T-cell (primary cell): ENCODE data around the gene ZFPM1. TPM values are rescaled to one million over a fixed set of nuclear protein-coding genes. Genes with fewer than 3 reads are reported as not detected.

Experiments used
- ATAC-seq, 4 experiments: fragments of 200-7000 bp in 3 of 4; fragments of 150-1000 bp in 1 of 4; cut with Tn5 transposase; replicated peaks in 1 of 4; 1 replicate in 3 of 4; 2 replicates in 1 of 4; pipeline ENCODE4 v1.10.0; 2021; ENCODE audit warnings: moderate library complexity in 3 of 4, mild to moderate bottlenecking in 2 of 4, moderate number of reproducible peaks in 1 of 4
- CTCF ChIA-PET, 2 donors: fragments of 300-600 bp; sonication (Branson Sonifier 250); formaldehyde crosslinking; loops; one replicate each; lab custom pipeline; 2022; ENCODE audit warnings: antibody characterized with exemption in 2 of 2; lab: Charles Lee
- POLR2A ChIA-PET, 2 donors: fragments of 300-600 bp; sonication (Branson Sonifier 250); formaldehyde crosslinking; loops; one replicate each; lab custom pipeline; 2022; ENCODE audit warnings: antibody characterized with exemption in 2 of 2; lab: Charles Lee
- DNase-seq, 35 experiments: peaks; one replicate each; pipeline versions ENCODE4 v3.0.0 to v3.0.0-alpha.2; 2013 to 2023
- H3K27ac ChIP-seq: one replicate; pipeline ENCODE4 v1.5.1; 2013; ENCODE audit warnings: low read length
- H3K27me3 ChIP-seq, 2 experiments: replicated peaks in 1 of 2; 1 replicate in 1 of 2; 2 replicates in 1 of 2; pipeline versions ENCODE4 v1.6.1 to v1.7.0; 2013; ENCODE audit warnings: low read length in 1 of 2, mixed read lengths in 1 of 2; ENCODE audit not compliant: control insufficient read depth in 2 of 2, insufficient read depth in 2 of 2; ENCODE audit errors: extremely low read depth in 1 of 2
- H3K36me3 ChIP-seq, 2 donors: 1 replicate in 1 of 2; 2 replicates in 1 of 2; pipeline versions ENCODE4 v1.6.1 to v1.7.0; 2013; ENCODE audit warnings: low read length in 1 of 2; ENCODE audit not compliant: control insufficient read depth in 2 of 2, insufficient read depth in 1 of 2; ENCODE audit errors: extremely low read depth in 1 of 2
- H3K4me1 ChIP-seq, 2 experiments: 1 replicate in 1 of 2; 2 replicates in 1 of 2; pipeline versions ENCODE4 v1.6.1 to v1.7.0; 2013; ENCODE audit warnings: low read length in 2 of 2, mixed read lengths in 1 of 2; ENCODE audit not compliant: insufficient read depth in 2 of 2, control insufficient read depth in 1 of 2; ENCODE audit errors: extremely low read depth in 1 of 2
- H3K4me3 ChIP-seq, 2 donors: 1 replicate in 1 of 2; 2 replicates in 1 of 2; pipeline versions ENCODE4 v1.5.1 to v1.7.0; 2013; ENCODE audit warnings: mild to moderate bottlenecking in 2 of 2, low read length in 1 of 2, moderate library complexity in 1 of 2; ENCODE audit not compliant: control insufficient read depth in 1 of 2; ENCODE audit errors: extremely low read depth in 1 of 2
- H3K9me3 ChIP-seq: 2 replicates; pipeline ENCODE4 v1.7.0; 2013
- H3K27ac Mint-ChIP-seq, 2 donors: one replicate each; pipeline ENCODE4 v1.8.0; 2020 to 2021; ENCODE audit warnings: mild to moderate bottlenecking in 2 of 2, mixed read lengths in 2 of 2
- H3K27me3 Mint-ChIP-seq, 2 donors: one replicate each; pipeline ENCODE4 v1.8.0; 2021 to 2022; ENCODE audit warnings: mixed read lengths in 2 of 2
- H3K36me3 Mint-ChIP-seq: one replicate; pipeline ENCODE4 v1.8.0; 2021; ENCODE audit warnings: mixed read lengths
- H3K4me1 Mint-ChIP-seq, 3 donors: one replicate each; pipeline ENCODE4 v1.8.0; 2020 to 2022; ENCODE audit warnings: mixed read lengths in 3 of 3, mild to moderate bottlenecking in 1 of 3
- H3K4me3 Mint-ChIP-seq, 3 donors: one replicate each; pipeline ENCODE4 v1.8.0; 2020 to 2022; ENCODE audit warnings: mild to moderate bottlenecking in 3 of 3, mixed read lengths in 3 of 3, moderate library complexity in 3 of 3
- H3K9me3 Mint-ChIP-seq, 3 donors: one replicate each; pipeline ENCODE4 v1.8.0; 2020 to 2022; ENCODE audit warnings: mixed read lengths in 3 of 3
- WGBS: methylation state at CpG from one replicate; pipeline ENCODE4 v1.1.5; 2013; ENCODE audit warnings: missing lambda C conversion rate; ENCODE audit not compliant: insufficient coverage; 5-methylcytosine and 5-hydroxymethylcytosine counted together
- total RNA-seq, 35 experiments: library from RNA in 6 of 35; stranded (reverse) in 6 of 35; fragments of 120-200 nt in 1 of 35; gene quantifications; one replicate each; pipeline versions ENCODE4 v1.2.1 to v1.2.4 and lab custom pipeline; 2013 to 2026

The ZFPM1 gene
- total RNA-seq, 5 donors from 2014 or later (not counting 1 experiment from before 2014, with no cell fraction given): 19.6 to 38.4 (median 33.1) TPM

GRCh38 chr16:88524973-88525662 lies 72.0 kb downstream of the ZFPM1 start:
- H3K27ac ChIP-seq: no peak overlapping the region
- no peak overlapping the region for H3K4me3 Mint-ChIP-seq
- H3K27me3 Mint-ChIP-seq: no peaks in the 10 kb centered on the region
- peaks cover 0 to 30% of the 10 kb centered on the region in 2 experiments for H3K4me1 ChIP-seq
- ATAC-seq (peak in 1 of 4 experiments; percentile 5), DNase-seq (no peak)
- no peaks in the 10 kb centered on the region for H3K9me3 ChIP-seq
- H3K4me3 ChIP-seq: no peak overlapping the region
- H3K27me3 ChIP-seq: no peaks in the 10 kb centered on the region
- peaks cover 5% of the 10 kb centered on the region for H3K36me3 Mint-ChIP-seq
- CTCF ChIA-PET: no interaction called here
- H3K36me3 ChIP-seq: peaks cover 2 to 4% of the 10 kb centered on the region in 2 donors
- H3K27ac Mint-ChIP-seq: peak overlapping the region; percentile 39 to 55
- H3K9me3 Mint-ChIP-seq: peaks cover 0 to 2% (median 0%) of the 10 kb centered on the region in 3 donors
- POLR2A ChIA-PET: no interaction called here
- WGBS: 63% methylated on average over 15 of the region's 18 CpGs
- peaks cover 0 to 13% (median 11%) of the 10 kb centered on the region in 3 donors for H3K4me1 Mint-ChIP-seq

- Mint-ChIP-seq H3K27ac (no peak overlapping the region), H3K4me3 (no peak overlapping the region), H3K4me1 (peaks cover 0 to 13% (median 11%) of the 10 kb centered on the region in 3 donors), H3K36me3 (peaks cover 5% of the 10 kb centered on the region), H3K27me3 (no peaks in the 10 kb centered on the region), H3K9me3 (no peaks in the 10 kb centered on the region)
- ChIA-PET CTCF (no interaction called here), POLR2A (no interaction called here)
- DNase-seq: no peak
- peaks cover 0 to 30% of the 10 kb centered on the region in 2 experiments for H3K4me1 ChIP-seq
- peaks cover 2 to 4% of the 10 kb centered on the region in 2 donors for H3K36me3 ChIP-seq
- ATAC-seq: no peak
- H3K9me3 ChIP-seq: no peaks in the 10 kb centered on the region
- H3K27me3 ChIP-seq: no peaks in the 10 kb centered on the region
- H3K27ac ChIP-seq: no peak overlapping the region
- H3K4me3 ChIP-seq: no peak overlapping the region
- 69% methylated on average over 16 of the region's 17 CpGs for WGBS
Observed at GRCh38 chr16:88525663-88525990, 72.5 kb downstream of the ZFPM1 start.

- 83% methylated on average over 26 of the region's 29 CpGs for WGBS
- Histone ChIP-seq H3K27me3 (no peaks in the 10 kb centered on the region), H3K36me3 (peaks cover under 1 to 2% of the 10 kb centered on the region in 2 donors), H3K4me1 (peaks cover 0 to 30% of the 10 kb centered on the region in 2 experiments), H3K27ac (no peak overlapping the region), H3K4me3 (no peak overlapping the region), H3K9me3 (no peaks in the 10 kb centered on the region)
- DNase-seq: no peak
- no peak for ATAC-seq
- ChIA-PET CTCF (no interaction called here), POLR2A (no interaction called here)
- Mint-ChIP-seq H3K36me3 (peaks cover 5% of the 10 kb centered on the region), H3K4me3 (no peak overlapping the region), H3K27ac (peak overlapping the region in 1 of 2 donors; percentile 68), H3K4me1 (peaks cover 0 to 13% (median 11%) of the 10 kb centered on the region in 3 donors), H3K27me3 (no peaks in the 10 kb centered on the region), H3K9me3 (no peaks in the 10 kb centered on the region)
Observed at GRCh38 chr16:88526008-88526905, 73.2 kb downstream of the ZFPM1 start.

- H3K27me3 ChIP-seq: no peaks in the 10 kb centered on the region
- no peaks in the 10 kb centered on the region for H3K27me3 Mint-ChIP-seq
- ChIA-PET POLR2A (no interaction called here), CTCF (no interaction called here)
- H3K4me1 Mint-ChIP-seq: peaks cover 0 to 13% (median 11%) of the 10 kb centered on the region in 3 donors
- H3K36me3 ChIP-seq: peaks cover 0 to 2% of the 10 kb centered on the region in 2 donors
- H3K4me3 Mint-ChIP-seq: no peak overlapping the region
- ATAC-seq: peak in 1 of 4 experiments; percentile 10
- H3K36me3 Mint-ChIP-seq: peaks cover 5% of the 10 kb centered on the region
- no peak overlapping the region for H3K27ac ChIP-seq
- no peak overlapping the region for H3K4me3 ChIP-seq
- peaks cover 0 to 30% of the 10 kb centered on the region in 2 experiments for H3K4me1 ChIP-seq
- 97% methylated on average over 9 of the region's 9 CpGs for WGBS
- H3K9me3 Mint-ChIP-seq: no peaks in the 10 kb centered on the region
- no peak overlapping the region for H3K27ac Mint-ChIP-seq
- H3K9me3 ChIP-seq: no peaks in the 10 kb centered on the region
- DNase-seq: no peak
Observed at GRCh38 chr16:88526906-88527185, 73.8 kb downstream of the ZFPM1 start.

- Mint-ChIP-seq H3K27ac (no peak overlapping the region), H3K4me3 (no peak overlapping the region), H3K36me3 (peaks cover 5% of the 10 kb centered on the region), H3K4me1 (peaks cover 0 to 11% (median 11%) of the 10 kb centered on the region in 3 donors), H3K27me3 (no peaks in the 10 kb centered on the region), H3K9me3 (no peaks in the 10 kb centered on the region)
- ChIA-PET CTCF (interaction anchor here in 1 of 2 donors (0.5 kb wide), 1 partner anchor 87 kb away, joined by 3 read pairs; no protein-coding TSS in a partner anchor), POLR2A (no interaction called here)
- no peaks in the 10 kb centered on the region for H3K9me3 ChIP-seq
- peak; percentile 69 to 79 (median 72) for ATAC-seq
- H3K36me3 ChIP-seq: peaks cover 1 to 2% of the 10 kb centered on the region in 2 donors
- H3K4me3 ChIP-seq: no peak overlapping the region
- peaks cover 0 to 30% of the 10 kb centered on the region in 2 experiments for H3K4me1 ChIP-seq
- H3K27me3 ChIP-seq: no peaks in the 10 kb centered on the region
- DNase-seq: peak in 29 of 35 experiments; percentile 29 to 75 (median 46)
- 44% methylated on average over 31 of the region's 32 CpGs for WGBS
- H3K27ac ChIP-seq: no peak overlapping the region
Observed at GRCh38 chr16:88527186-88527936, 74.3 kb downstream of the ZFPM1 start.
